ENCODE data around the gene FURIN. TPM values are rescaled to one million over a fixed set of nuclear protein-coding genes. Genes with fewer than 3 reads are reported as not detected.

The FURIN gene
- total RNA-seq, 1 donor from 2014 or later: 570 TPM

- H3K36me3 Mint-ChIP-seq (ENCODE audit: low read depth): peaks cover 36% of the 10 kb centered on the region
Measured at GRCh38 chr15:90851940-90852339, 16.4 kb upstream of the FURIN start.

DNA sequence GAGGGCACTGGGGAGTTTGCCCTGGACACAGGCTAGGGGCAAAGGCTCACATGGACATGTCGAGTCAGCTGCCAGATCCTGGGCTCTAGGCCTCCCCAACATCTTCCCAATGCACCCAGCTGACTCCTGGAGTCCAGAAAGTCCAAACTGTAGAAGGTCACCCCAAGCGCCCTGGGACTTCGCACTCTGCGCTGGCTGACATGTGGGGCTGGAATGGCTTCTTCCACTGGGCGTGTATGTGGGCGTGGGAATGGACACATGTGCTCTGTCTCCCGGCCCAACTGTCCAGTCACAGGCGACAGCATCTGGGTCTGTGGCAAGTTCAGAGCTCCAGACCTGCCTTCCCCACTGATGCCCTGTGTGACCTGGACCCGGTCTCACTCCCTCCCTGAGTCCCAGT is 13.2 kb upstream of the FURIN start:
- intact Hi-C loops (cut with micrococcal nuclease): loop anchor here (10.0 kb wide), 1 partner anchor 440 kb away; no protein-coding TSS in a partner anchor

More at GRCh38 chr15:90851940-90852339, 16.4 kb upstream of the FURIN start:
- Mint-ChIP-seq H3K9me3 (no peaks in the 10 kb centered on the region), H3K4me3 (ENCODE audit: low read depth) (peak overlapping the region; percentile 60), H3K27me3 (ENCODE audit: low read depth) (no peaks in the 10 kb centered on the region), H3K4me1 (ENCODE audit: low read depth) (peaks cover 60% of the 10 kb centered on the region), H3K27ac (peak overlapping the region; percentile 94)
- intact Hi-C loops (cut with micrococcal nuclease): loop anchor here (1.0 to 10.0 kb wide), 6 partner anchors 14 to 437 kb away; no protein-coding TSS in a partner anchor
- peak; percentile 35 for DNase-seq (ENCODE audit: low spot score)

DNA sequence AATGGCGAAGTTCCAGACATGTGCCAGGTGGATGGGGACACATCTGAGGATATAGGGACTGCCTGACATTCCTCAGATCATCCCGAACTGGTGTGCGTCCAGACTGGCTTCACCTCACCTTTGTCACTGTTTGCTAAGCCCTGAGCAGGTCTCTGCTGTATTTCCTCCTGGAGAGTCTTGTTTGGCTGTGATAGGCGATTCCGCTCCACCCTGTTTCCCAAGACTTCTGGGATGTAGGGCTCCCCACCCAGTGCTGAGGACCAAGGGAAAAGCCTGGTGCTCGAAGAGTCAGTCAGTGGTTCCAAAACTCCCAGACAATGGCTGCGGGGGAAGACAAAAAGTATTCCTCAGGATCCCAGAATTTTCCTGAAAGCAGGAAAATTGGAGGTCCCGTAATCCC is 11.1 kb upstream of the FURIN start:
- H3K27ac Mint-ChIP-seq: no peak overlapping the region
- no peak overlapping the region for H3K4me3 Mint-ChIP-seq (ENCODE audit: low read depth)
- intact Hi-C loops (cut with micrococcal nuclease): loop anchor here (10.0 kb wide), 1 partner anchor 443 kb away; no protein-coding TSS in a partner anchor
- DNase-seq (ENCODE audit: low spot score): no peak
- peaks cover 10% of the 10 kb centered on the region for H3K36me3 Mint-ChIP-seq (ENCODE audit: low read depth)
- peaks cover 65% of the 10 kb centered on the region for H3K4me1 Mint-ChIP-seq (ENCODE audit: low read depth)
- H3K27me3 Mint-ChIP-seq (ENCODE audit: low read depth): no peaks in the 10 kb centered on the region
- no peaks in the 10 kb centered on the region for H3K9me3 Mint-ChIP-seq

More for the DNA sequence above, 13.2 kb upstream of the FURIN start:
- no peaks in the 10 kb centered on the region for H3K9me3 Mint-ChIP-seq
- H3K4me1 Mint-ChIP-seq (ENCODE audit: low read depth): peaks cover 75% of the 10 kb centered on the region
- H3K27me3 Mint-ChIP-seq (ENCODE audit: low read depth): no peaks in the 10 kb centered on the region
- no peak overlapping the region for H3K4me3 Mint-ChIP-seq (ENCODE audit: low read depth)
- no peak for DNase-seq (ENCODE audit: low spot score)
- peak overlapping the region; percentile 83 for H3K27ac Mint-ChIP-seq
- H3K36me3 Mint-ChIP-seq (ENCODE audit: low read depth): peaks cover 22% of the 10 kb centered on the region

DNA sequence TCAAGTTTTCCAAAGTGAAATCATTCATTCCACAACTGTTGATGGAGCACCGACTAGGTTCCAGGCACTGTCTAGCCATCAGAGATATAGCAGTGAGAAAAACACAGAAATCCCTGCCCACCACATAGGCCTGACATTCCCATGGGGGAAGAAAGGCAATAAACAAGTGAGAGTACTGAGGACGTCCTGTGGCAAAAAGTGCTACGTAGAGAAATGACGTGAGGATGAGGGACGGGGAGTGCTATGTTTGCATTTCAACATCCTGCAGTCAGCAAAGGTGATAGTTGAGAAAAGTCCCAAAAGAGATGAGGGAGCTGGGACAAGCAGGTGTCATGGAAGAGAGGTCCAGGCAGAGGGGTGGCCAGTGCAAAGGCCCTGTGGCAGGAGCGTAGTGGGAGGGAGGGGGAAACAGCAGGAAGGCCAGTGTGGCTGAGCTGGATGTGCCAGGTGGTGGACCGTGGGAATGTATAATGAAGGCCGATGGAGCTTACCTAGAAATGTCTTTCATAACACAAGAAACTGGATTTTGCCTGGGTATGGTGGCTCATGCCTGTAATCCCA is 10.4 kb upstream of the FURIN start:
- intact Hi-C loops (cut with micrococcal nuclease): loop anchor here (10.0 kb wide), 1 partner anchor 443 kb away; no protein-coding TSS in a partner anchor
- H3K36me3 Mint-ChIP-seq (ENCODE audit: low read depth): peaks cover 8% of the 10 kb centered on the region
- no peaks in the 10 kb centered on the region for H3K27me3 Mint-ChIP-seq (ENCODE audit: low read depth)
- H3K4me3 Mint-ChIP-seq (ENCODE audit: low read depth): no peak overlapping the region
- H3K9me3 Mint-ChIP-seq: no peaks in the 10 kb centered on the region
- H3K4me1 Mint-ChIP-seq (ENCODE audit: low read depth): peaks cover 64% of the 10 kb centered on the region
- peak overlapping the region; percentile 31 for H3K27ac Mint-ChIP-seq
- DNase-seq (ENCODE audit: low spot score): no peak

GRCh38 chr15:90859234-90860131 is 8.9 kb upstream of the FURIN start:
- Mint-ChIP-seq H3K4me1 (ENCODE audit: low read depth) (peaks cover 66% of the 10 kb centered on the region), H3K4me3 (ENCODE audit: low read depth) (no peak overlapping the region), H3K36me3 (ENCODE audit: low read depth) (peaks cover 2% of the 10 kb centered on the region), H3K27ac (peak overlapping the region; percentile 22), H3K27me3 (ENCODE audit: low read depth) (no peaks in the 10 kb centered on the region), H3K9me3 (no peaks in the 10 kb centered on the region)
- intact Hi-C loops (cut with micrococcal nuclease): loop anchor here (10.0 kb wide), 1 partner anchor 445 kb away; no protein-coding TSS in a partner anchor
- no peak for DNase-seq (ENCODE audit: low spot score)

- no peak overlapping the region for H3K4me3 Mint-ChIP-seq (ENCODE audit: low read depth)
- H3K36me3 Mint-ChIP-seq (ENCODE audit: low read depth): no peaks in the 10 kb centered on the region
- intact Hi-C loops (cut with micrococcal nuclease): no loop called here
- no peaks in the 10 kb centered on the region for H3K9me3 Mint-ChIP-seq
- DNase-seq (ENCODE audit: low spot score): no peak
- H3K27me3 Mint-ChIP-seq (ENCODE audit: low read depth): no peaks in the 10 kb centered on the region
- no peak overlapping the region for H3K27ac Mint-ChIP-seq
- peaks cover 58% of the 10 kb centered on the region for H3K4me1 Mint-ChIP-seq (ENCODE audit: low read depth)
Measured at GRCh38 chr15:90860450-90860849, 7.9 kb upstream of the FURIN start.

DNA sequence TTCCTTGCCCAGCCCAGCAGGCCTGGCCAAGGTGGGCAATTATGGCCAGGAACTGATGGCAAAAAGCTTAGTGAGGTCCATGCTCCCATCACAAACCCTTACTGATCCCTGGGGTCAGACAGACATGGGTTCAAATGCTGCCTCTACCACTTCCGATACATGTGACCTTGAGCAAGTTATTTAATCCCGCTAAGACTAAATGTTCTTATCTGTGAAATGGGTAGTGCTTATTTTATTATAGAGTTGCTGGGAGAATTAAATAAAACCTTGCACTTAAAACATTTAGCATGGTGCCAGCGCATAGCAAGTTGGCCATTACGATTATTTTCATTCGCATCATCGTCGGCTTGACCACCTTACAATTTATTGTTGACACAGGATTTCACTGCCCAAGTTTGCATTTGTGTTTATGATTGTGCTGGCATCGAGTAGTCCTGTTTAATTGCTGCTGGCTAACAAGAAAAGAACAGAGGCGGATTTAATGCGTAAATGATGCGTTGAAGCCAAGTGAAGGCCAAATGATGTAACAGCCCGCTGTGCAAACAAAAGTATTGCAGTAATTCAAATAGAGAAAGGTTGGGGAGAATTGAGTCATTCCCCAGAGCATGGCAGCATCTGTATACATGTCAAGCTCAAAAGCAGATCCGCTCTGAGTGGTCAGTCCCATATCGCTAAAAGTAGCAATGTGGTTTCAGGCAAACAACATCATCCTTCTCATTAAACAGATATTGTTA is 7.3 kb upstream of the FURIN start:
- Mint-ChIP-seq H3K9me3 (no peaks in the 10 kb centered on the region), H3K4me3 (ENCODE audit: low read depth) (no peak overlapping the region), H3K27me3 (ENCODE audit: low read depth) (no peaks in the 10 kb centered on the region), H3K36me3 (ENCODE audit: low read depth) (no peaks in the 10 kb centered on the region), H3K4me1 (ENCODE audit: low read depth) (peaks cover 55% of the 10 kb centered on the region), H3K27ac (no peak overlapping the region)
- no peak for DNase-seq (ENCODE audit: low spot score)
- intact Hi-C loops (cut with micrococcal nuclease): no loop called here

DNA sequence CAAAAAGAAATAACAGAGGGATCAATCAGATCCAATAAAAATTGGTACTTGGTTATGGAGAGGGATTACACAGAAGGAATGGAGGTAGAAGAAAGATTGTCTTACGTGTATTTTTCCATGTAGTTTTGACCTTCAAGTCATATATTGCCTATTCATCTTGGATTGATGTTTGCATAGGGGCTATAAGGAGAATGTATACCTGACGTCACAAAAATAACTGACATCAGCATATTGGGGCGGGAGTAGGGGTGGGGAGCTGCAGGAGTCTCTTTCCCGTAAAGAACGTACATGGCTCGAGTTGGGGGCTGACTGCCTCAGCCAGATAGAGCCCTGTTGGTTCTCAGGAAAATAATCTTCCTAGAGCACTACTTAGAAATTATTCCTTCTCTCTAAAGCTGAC is 5.9 kb upstream of the FURIN start:
- DNase-seq (ENCODE audit: low spot score): no peak
- H3K4me3 Mint-ChIP-seq (ENCODE audit: low read depth): no peak overlapping the region
- H3K27ac Mint-ChIP-seq: peak overlapping the region; percentile 5
- no peaks in the 10 kb centered on the region for H3K9me3 Mint-ChIP-seq
- no peaks in the 10 kb centered on the region for H3K27me3 Mint-ChIP-seq (ENCODE audit: low read depth)
- no peaks in the 10 kb centered on the region for H3K36me3 Mint-ChIP-seq (ENCODE audit: low read depth)
- intact Hi-C loops (cut with micrococcal nuclease): no loop called here
- peaks cover 47% of the 10 kb centered on the region for H3K4me1 Mint-ChIP-seq (ENCODE audit: low read depth)

- Mint-ChIP-seq H3K36me3 (ENCODE audit: low read depth) (no peaks in the 10 kb centered on the region), H3K4me1 (ENCODE audit: low read depth) (peaks cover 46% of the 10 kb centered on the region), H3K27me3 (ENCODE audit: low read depth) (no peaks in the 10 kb centered on the region), H3K9me3 (no peaks in the 10 kb centered on the region), H3K4me3 (ENCODE audit: low read depth) (no peak overlapping the region), H3K27ac (peak overlapping the region; percentile 68)
- intact Hi-C loops (cut with micrococcal nuclease): no loop called here
- DNase-seq (ENCODE audit: low spot score): no peak
Measured at GRCh38 chr15:90862964-90863778, 5.2 kb upstream of the FURIN start.

DNA sequence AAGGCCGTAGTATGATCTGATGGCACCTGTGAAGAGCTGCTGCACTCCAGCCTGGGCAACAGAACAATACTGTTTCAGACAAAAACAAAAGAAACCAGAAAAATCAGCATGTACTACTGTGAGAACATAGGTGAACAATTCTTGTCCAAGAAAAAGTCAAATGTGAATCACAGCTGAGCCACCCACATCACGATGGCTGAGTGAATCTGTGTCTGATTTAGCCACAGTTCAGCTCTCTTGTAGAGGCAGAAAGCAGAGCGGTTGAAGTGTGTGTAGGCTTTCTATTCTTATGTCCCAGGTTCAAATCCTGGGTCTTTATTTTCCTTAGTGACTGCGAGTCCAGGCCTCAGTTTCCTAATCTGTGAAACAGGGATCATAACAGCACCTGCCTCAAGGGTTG is 4.4 kb upstream of the FURIN start:
- H3K9me3 Mint-ChIP-seq: no peaks in the 10 kb centered on the region
- DNase-seq (ENCODE audit: low spot score): no peak
- peaks cover under 1% of the 10 kb centered on the region for H3K36me3 Mint-ChIP-seq (ENCODE audit: low read depth)
- H3K4me3 Mint-ChIP-seq (ENCODE audit: low read depth): no peak overlapping the region
- no peaks in the 10 kb centered on the region for H3K27me3 Mint-ChIP-seq (ENCODE audit: low read depth)
- peak overlapping the region; percentile 77 for H3K27ac Mint-ChIP-seq
- H3K4me1 Mint-ChIP-seq (ENCODE audit: low read depth): peaks cover 54% of the 10 kb centered on the region
- intact Hi-C loops (cut with micrococcal nuclease): no loop called here

GRCh38 chr15:90864507-90864906 is 3.9 kb upstream of the FURIN start:
- peaks cover 3% of the 10 kb centered on the region for H3K36me3 Mint-ChIP-seq (ENCODE audit: low read depth)
- no peak for DNase-seq (ENCODE audit: low spot score)
- peaks cover 54% of the 10 kb centered on the region for H3K4me1 Mint-ChIP-seq (ENCODE audit: low read depth)
- intact Hi-C loops (cut with micrococcal nuclease): no loop called here
- H3K27me3 Mint-ChIP-seq (ENCODE audit: low read depth): no peaks in the 10 kb centered on the region
- H3K9me3 Mint-ChIP-seq: no peaks in the 10 kb centered on the region
- H3K4me3 Mint-ChIP-seq (ENCODE audit: low read depth): no peak overlapping the region
- peak overlapping the region; percentile 77 for H3K27ac Mint-ChIP-seq

DNA sequence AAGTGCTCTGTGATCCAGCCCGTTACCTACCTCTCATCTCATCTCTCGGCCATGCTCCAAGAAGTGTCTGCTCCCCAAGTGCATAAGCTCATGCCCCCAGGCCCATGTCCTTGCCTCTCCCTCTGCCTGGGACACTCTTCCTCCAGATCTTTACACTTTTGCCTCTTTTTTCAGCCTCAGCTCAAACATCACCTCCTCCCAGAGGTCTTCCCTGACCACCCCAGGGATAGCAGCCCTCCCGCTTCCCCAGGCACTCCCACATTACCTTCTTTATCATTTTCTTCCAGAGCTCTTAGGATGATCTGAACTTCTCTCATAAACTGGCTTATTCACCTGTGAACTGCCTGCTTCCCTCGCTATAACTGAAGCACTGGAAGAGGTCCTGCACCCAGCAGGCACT is 2.7 kb upstream of the FURIN start:
- Mint-ChIP-seq H3K4me3 (ENCODE audit: low read depth) (no peak overlapping the region), H3K36me3 (ENCODE audit: low read depth) (peaks cover 15% of the 10 kb centered on the region), H3K4me1 (ENCODE audit: low read depth) (peaks cover 58% of the 10 kb centered on the region), H3K27me3 (ENCODE audit: low read depth) (no peaks in the 10 kb centered on the region), H3K27ac (peak overlapping the region; percentile 52), H3K9me3 (no peaks in the 10 kb centered on the region)
- intact Hi-C loops (cut with micrococcal nuclease): no loop called here
- DNase-seq (ENCODE audit: low spot score): no peak
